Measurements from ENCODE around the gene ZBTB39.

Gene ZBTB39

GRCh38 chr12:57044889-57045288, 38.5 kb upstream of the ZBTB39 start:
- ChIA-PET POLR2A (no interaction called here), CTCF (interaction anchor here (1.2 to 1.3 kb wide), 2 partner anchors 57 to 68 kb away, joined by 3 read pairs; no protein-coding TSS in a partner anchor)
- DNase-seq (ENCODE audit: extremely low spot score), result no peak
- TF ChIP-seq CTCF (IDR thresholded peaks at IDR 0.05; ENCODE audit: control extremely low read depth, extremely low read depth, low read depth, missing control alignments), result no peak

DNA sequence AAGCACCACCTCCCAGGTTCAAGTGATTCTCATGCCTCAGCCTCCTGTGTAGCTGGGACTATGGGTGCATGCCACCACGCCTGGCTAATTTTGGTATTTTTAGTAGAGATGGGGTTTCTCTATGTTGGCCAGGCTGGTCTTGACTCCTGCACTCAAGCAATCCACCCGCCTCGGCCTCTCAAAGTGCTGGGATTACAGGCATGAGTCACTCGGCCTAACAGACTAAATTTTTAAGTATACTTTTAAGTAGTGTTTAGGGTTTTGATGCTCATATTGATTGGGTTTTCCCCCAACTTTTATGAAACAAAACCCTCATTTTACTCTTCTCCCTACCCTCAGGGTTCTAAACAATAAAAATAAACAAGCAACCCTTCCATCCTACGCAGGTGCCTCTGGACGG, 38.1 kb upstream of the ZBTB39 start:
- CTCF ChIA-PET, result interaction anchor here (1.3 to 1.7 kb wide), 2 partner anchors 13 to 57 kb away, joined by 3 to 6 read pairs; no protein-coding TSS in a partner anchor
- POLR2A ChIA-PET, result no interaction called here
- DNase-seq (ENCODE audit: extremely low spot score), result no peak
- TF ChIP-seq CTCF (IDR thresholded peaks at IDR 0.05; ENCODE audit: control extremely low read depth, extremely low read depth, low read depth, missing control alignments), result no peak

DNA sequence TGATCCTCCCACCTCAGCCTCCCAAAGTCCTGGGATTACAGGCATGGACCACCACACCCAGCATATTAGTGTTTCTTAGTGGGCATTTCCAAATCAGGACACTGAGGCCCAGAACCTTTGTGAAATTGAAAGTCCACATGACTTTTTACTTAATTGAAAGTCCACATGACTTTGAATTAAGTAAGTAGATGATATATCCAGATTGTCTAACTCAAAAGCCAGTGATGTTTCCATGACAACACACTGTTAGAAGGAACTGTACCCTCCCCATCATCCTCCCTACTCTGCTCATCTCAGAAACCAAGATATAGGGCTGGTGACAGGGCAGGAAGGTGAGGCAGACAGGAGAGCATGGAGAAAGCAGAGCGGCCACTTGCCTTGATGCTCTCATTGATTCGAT, 36.3 kb upstream of the ZBTB39 start:
- no peak for DNase-seq (ENCODE audit: extremely low spot score)
- no peak for TF ChIP-seq CTCF (IDR thresholded peaks at IDR 0.05; ENCODE audit: control extremely low read depth, extremely low read depth, low read depth, missing control alignments)
- ChIA-PET CTCF (interaction anchor here (1.5 to 1.7 kb wide), 2 partner anchors 11 to 18 kb away, joined by 5 to 6 read pairs; no protein-coding TSS in a partner anchor), POLR2A (no interaction called here)

GRCh38 chr12:57040750-57041149, 34.4 kb upstream of the ZBTB39 start:
- no peak for DNase-seq (ENCODE audit: extremely low spot score)
- TF ChIP-seq CTCF (IDR thresholded peaks at IDR 0.05; ENCODE audit: control extremely low read depth, extremely low read depth, low read depth, missing control alignments), result no peak
- CTCF ChIA-PET, result interaction anchor here (0.8 to 3.6 kb wide), 8 partner anchors 9 to 202 kb away, joined by 3 to 17 read pairs (median 5); partner anchors contain the start of gene MYO1A
- POLR2A ChIA-PET, result no interaction called here

DNA sequence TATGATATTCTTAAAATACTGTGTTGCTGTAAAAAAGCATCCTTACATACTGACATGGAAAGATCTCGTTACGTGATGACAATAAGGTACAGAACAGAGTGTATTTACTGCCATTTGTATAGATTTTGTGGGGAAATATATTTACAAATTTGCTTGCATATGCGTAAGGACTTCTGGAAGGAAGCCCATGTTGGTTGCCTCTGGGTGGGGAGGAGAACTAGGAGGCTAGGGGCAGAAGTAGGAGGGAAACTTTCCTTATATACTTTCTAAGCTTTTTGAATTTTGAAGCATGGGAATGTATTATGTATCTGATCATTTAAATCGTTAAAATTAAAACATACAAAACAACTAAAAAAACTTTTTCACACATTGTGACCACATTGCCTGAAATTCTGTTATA, 33.9 kb upstream of the ZBTB39 start:
- no peak for TF ChIP-seq CTCF (IDR thresholded peaks at IDR 0.05; ENCODE audit: control extremely low read depth, extremely low read depth, low read depth, missing control alignments)
- no peak for DNase-seq (ENCODE audit: extremely low spot score)
- CTCF ChIA-PET, result interaction anchor here (1.5 to 3.6 kb wide), 6 partner anchors 9 to 203 kb away, joined by 3 to 17 read pairs (median 6); partner anchors contain the start of gene MYO1A
- POLR2A ChIA-PET, result no interaction called here

- ChIA-PET CTCF (interaction anchor here (1.0 to 3.6 kb wide), 9 partner anchors 9 to 45 kb away, joined by 3 to 17 read pairs (median 4); partner anchors contain the start of gene MYO1A), POLR2A (no interaction called here)
- TF ChIP-seq CTCF (IDR thresholded peaks at IDR 0.05; ENCODE audit: control extremely low read depth, extremely low read depth, low read depth, missing control alignments), result no peak
- DNase-seq (ENCODE audit: extremely low spot score), result no peak
Measured at GRCh38 chr12:57039016-57039798, 32.9 kb upstream of the ZBTB39 start.

Measured in GM10248 (cell line).